Cardiac muscle cell (in vitro differentiated cells and primary cell): ENCODE results near the gene OR52B6. TPM values are rescaled to one million over a fixed set of nuclear protein-coding genes. Genes with fewer than 3 reads are reported as not detected.

ENCODE experiments used
- DNase-seq, 2 donors: peaks; one replicate each; pipeline versions ENCODE4 v3.0.0 to v3.0.0-alpha.2; 2010 to 2017; ENCODE audit warnings: low read depth in 1 of 2, low spot score in 1 of 2
- H3K27ac ChIP-seq: fragments of 200-600 bp; sonication (generic); 2 replicates; pipeline ENCODE4 v1.5.1; 2016
- H3K27me3 ChIP-seq: fragments of 200-600 bp; sonication (generic); 2 replicates; pipeline ENCODE4 v1.6.0; 2016; ENCODE audit warnings: control low read depth
- H3K36me3 ChIP-seq: fragments of 200-600 bp; sonication (generic); 2 replicates; pipeline ENCODE4 v1.5.1; 2016; ENCODE audit warnings: control low read depth
- H3K4me1 ChIP-seq: fragments of 200-600 bp; sonication (generic); 2 replicates; pipeline ENCODE4 v1.8.1; 2017; ENCODE audit warnings: low read depth, mild to moderate bottlenecking, mixed run types
- H3K4me3 ChIP-seq: fragments of 200-600 bp; sonication (generic); 2 replicates; pipeline ENCODE4 v1.5.1; 2016; ENCODE audit warnings: mild to moderate bottlenecking
- H3K9me3 ChIP-seq: fragments of 200-600 bp; sonication (generic); 2 replicates; pipeline ENCODE4 v1.5.1; 2017; ENCODE audit warnings: low read depth, mild to moderate bottlenecking, control low read depth
- CTCF ChIP-seq: IDR thresholded peaks from 2 replicates; pipeline ENCODE4 v1.5.1; 2012; ENCODE audit warnings: low read depth, mild to moderate bottlenecking, low read length
- polyA plus RNA-seq: library from polyadenylated mRNA; unstranded; fragments of >200 nt; fragmentation: Nextera tagmentation; extraction: Ambion mirVana; gene quantifications from 2 replicates; pipeline ENCODE4 v1.2.1, GENCODE V29; 2016
- total RNA-seq: library from RNA; depleted of rRNA; stranded (reverse); fragments of >200 nt; gene quantifications from 2 replicates; pipeline ENCODE4 v1.2.3, GENCODE V29; 2016

Gene OR52B6
- total and polyA plus RNA-seq, 2 experiments from 2014 or later: not detected

- H3K9me3 ChIP-seq: no peaks in the 10 kb centered on the region
- H3K27me3 ChIP-seq: no peaks in the 10 kb centered on the region
- H3K36me3 ChIP-seq: no peaks in the 10 kb centered on the region
- H3K27ac ChIP-seq: no peak overlapping the region
- peak in 1 of 2 donors; percentile 84 for DNase-seq
- no peak overlapping the region for H3K4me3 ChIP-seq
- no peaks in the 10 kb centered on the region for H3K4me1 ChIP-seq
- no peak for TF ChIP-seq CTCF
Observed at GRCh38 chr11:5605849-5606248, 25.2 kb downstream of the OR52B6 start.

GRCh38 chr11:5608808-5609207 is 28.1 kb downstream of the OR52B6 start:
- Histone ChIP-seq H3K4me1 (no peaks in the 10 kb centered on the region), H3K27me3 (no peaks in the 10 kb centered on the region), H3K4me3 (no peak overlapping the region), H3K36me3 (no peaks in the 10 kb centered on the region), H3K9me3 (no peaks in the 10 kb centered on the region), H3K27ac (no peak overlapping the region)
- no peak for TF ChIP-seq CTCF
- peak in 1 of 2 donors; percentile 57 for DNase-seq

GRCh38 chr11:5610446-5610845 is 29.8 kb downstream of the OR52B6 start:
- TF ChIP-seq CTCF: no peak
- no peaks in the 10 kb centered on the region for H3K27me3 ChIP-seq
- DNase-seq: no peak

GRCh38 chr11:5611627-5612026 is 30.9 kb downstream of the OR52B6 start:
- no peak overlapping the region for H3K27ac ChIP-seq
- H3K4me3 ChIP-seq: no peak overlapping the region
- no peaks in the 10 kb centered on the region for H3K36me3 ChIP-seq
- no peaks in the 10 kb centered on the region for H3K4me1 ChIP-seq
- no peaks in the 10 kb centered on the region for H3K9me3 ChIP-seq
- H3K27me3 ChIP-seq: no peaks in the 10 kb centered on the region
- no peak for TF ChIP-seq CTCF
- no peak for DNase-seq

More at GRCh38 chr11:5610446-5610845, 29.8 kb downstream of the OR52B6 start:
- Histone ChIP-seq H3K36me3 (no peaks in the 10 kb centered on the region), H3K9me3 (no peaks in the 10 kb centered on the region), H3K4me1 (no peaks in the 10 kb centered on the region), H3K27ac (no peak overlapping the region), H3K4me3 (no peak overlapping the region)

DNA sequence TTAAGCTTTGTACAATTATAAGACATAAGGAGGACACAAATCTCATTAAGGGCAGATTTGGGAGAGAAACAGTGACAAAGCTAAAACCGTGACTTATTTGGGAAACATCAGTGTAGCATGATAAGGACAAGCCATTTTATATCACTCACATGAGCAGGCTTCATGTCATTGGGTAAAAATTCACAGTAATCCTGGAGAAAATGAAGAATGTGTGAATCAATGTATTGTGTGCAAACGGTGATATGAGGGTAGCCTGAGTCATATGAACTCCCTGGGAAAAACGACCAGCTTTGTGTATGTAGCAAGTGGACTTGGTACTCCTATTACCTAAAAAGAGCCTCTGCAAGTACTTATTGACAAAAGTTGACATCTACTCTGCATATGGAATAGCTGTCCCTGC is 38.1 kb downstream of the OR52B6 start:
- Histone ChIP-seq H3K4me3 (no peak overlapping the region), H3K9me3 (no peaks in the 10 kb centered on the region), H3K27ac (no peak overlapping the region), H3K27me3 (no peaks in the 10 kb centered on the region), H3K36me3 (no peaks in the 10 kb centered on the region), H3K4me1 (peaks cover 11% of the 10 kb centered on the region)
- no peak for TF ChIP-seq CTCF
- DNase-seq: peak in 1 of 2 donors; percentile 44
